Measurements from ENCODE around the gene BCL6. TPM values are rescaled to one million over a fixed set of nuclear protein-coding genes. Genes with fewer than 3 reads are reported as not detected.

Gene BCL6
- total RNA-seq, 4 donors from 2014 or later, result 203 to 661 (median 285) TPM

DNA sequence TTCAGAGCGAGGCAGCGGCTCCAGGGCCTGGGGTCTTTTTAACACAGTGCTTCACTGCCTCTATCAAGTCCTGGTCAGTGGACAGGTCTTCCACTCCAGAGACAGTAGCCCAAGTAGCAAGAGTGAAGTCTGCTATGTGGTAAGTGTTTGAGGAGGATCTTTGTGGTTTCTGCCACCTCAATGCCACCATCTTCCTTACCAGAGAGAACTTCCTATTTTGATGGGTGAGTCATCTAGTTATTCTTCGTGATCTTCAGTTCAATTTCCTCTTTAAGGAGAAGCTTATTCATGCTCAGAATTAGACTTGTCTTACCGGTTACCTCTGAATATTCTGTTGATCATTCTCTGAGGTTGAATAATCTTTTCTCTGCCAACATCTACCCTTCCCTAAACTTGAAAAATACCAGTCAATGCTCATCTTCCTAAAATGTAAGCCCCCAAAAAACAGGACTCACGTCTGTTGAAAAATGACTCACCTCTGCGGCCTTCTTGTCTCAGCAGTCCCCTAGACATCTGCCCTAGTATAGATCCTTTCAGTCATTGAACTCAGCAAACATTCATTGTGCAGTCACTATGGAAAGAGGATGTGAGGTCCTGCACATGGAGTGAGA lies 32.2 kb upstream of the BCL6 start:
- H3K36me3 ChIP-seq, result no peaks in the 10 kb centered on the region
- peak overlapping the region; percentile 63 for H3K27ac ChIP-seq
- 56% methylated on average over 6 of the region's 6 CpGs for WGBS
- no peaks in the 10 kb centered on the region for H3K9me3 ChIP-seq
- no peak for DNase-seq (ENCODE audit: low spot score in 2 of 2)
- peaks cover 44% of the 10 kb centered on the region for H3K4me1 ChIP-seq
- H3K4me3 ChIP-seq, result no peak overlapping the region
- TF ChIP-seq POLR2A (IDR thresholded peaks at IDR 0.05) (no peak), POLR2AphosphoS5 (IDR thresholded peaks at IDR 0.05) (no peak)
- H3K27me3 ChIP-seq, result no peaks in the 10 kb centered on the region

DNA sequence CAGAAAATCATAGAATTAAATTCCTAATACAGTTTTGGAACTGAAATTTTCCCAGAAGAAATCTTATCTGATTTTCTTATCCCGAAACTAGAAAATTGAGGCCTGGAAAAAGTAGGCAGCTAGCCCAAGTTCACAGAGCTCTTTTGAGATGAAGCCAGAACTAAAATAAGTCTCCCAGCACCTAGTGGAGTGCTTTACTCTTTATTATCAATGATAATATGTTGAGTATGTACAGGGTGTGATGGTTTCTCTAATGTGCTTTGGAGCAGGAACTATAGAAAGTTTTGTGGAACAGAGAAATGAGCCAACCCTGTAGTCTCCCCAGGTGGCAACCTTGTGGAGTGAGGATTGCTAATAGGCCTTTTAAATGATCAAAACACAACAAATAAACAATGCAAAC lies 30.3 kb upstream of the BCL6 start:
- no peaks in the 10 kb centered on the region for H3K27me3 ChIP-seq
- no peak for DNase-seq (ENCODE audit: low spot score in 2 of 2)
- WGBS, result 69% methylated on average over 1 of the region's 1 CpG
- H3K9me3 ChIP-seq, result no peaks in the 10 kb centered on the region
- H3K27ac ChIP-seq, result no peak overlapping the region
- TF ChIP-seq POLR2A (IDR thresholded peaks at IDR 0.05), result no peak
- no peak for TF ChIP-seq POLR2AphosphoS5 (IDR thresholded peaks at IDR 0.05)
- TF ChIP-seq EP300 (IDR thresholded peaks at IDR 0.05), result no peak
- TF ChIP-seq, protein P1, sequence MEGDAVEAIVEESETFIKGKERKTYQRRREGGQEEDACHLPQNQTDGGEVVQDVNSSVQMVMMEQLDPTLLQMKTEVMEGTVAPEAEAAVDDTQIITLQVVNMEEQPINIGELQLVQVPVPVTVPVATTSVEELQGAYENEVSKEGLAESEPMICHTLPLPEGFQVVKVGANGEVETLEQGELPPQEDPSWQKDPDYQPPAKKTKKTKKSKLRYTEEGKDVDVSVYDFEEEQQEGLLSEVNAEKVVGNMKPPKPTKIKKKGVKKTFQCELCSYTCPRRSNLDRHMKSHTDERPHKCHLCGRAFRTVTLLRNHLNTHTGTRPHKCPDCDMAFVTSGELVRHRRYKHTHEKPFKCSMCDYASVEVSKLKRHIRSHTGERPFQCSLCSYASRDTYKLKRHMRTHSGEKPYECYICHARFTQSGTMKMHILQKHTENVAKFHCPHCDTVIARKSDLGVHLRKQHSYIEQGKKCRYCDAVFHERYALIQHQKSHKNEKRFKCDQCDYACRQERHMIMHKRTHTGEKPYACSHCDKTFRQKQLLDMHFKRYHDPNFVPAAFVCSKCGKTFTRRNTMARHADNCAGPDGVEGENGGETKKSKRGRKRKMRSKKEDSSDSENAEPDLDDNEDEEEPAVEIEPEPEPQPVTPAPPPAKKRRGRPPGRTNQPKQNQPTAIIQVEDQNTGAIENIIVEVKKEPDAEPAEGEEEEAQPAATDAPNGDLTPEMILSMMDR (IDR thresholded peaks at IDR 0.05), result no peak
- no peak overlapping the region for H3K4me3 ChIP-seq
- no peaks in the 10 kb centered on the region for H3K36me3 ChIP-seq
- H3K4me1 ChIP-seq, result peaks cover 34% of the 10 kb centered on the region

DNA sequence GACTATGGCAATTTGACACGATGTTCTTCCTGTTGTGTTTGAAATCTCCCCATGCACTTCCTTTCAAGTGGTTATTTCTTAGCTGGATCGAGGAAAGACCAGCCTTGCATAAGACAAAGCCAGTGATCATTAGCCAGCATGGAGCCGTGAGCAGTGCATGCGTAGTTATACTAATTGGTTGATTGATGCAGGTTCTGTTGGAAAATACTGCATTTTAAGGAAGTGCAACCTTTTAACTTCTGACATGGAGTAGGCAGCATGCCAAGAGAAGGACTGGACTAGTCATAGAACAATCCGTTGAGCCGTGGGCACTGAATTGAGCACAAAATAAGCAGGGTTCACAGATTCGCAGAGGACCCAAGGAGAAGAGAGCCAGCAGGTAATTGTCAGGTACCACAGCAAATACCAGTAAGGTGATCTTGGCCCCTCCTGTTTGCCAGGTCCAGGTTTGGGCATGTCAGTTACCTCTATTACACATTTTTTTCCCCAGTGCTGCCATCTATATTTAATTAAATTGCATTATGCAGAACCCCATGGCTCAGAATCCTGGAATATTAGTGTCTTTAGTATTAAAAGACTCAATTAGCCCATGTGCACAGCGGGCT lies 29.0 kb upstream of the BCL6 start:
- Histone ChIP-seq H3K4me3 (peak overlapping the region; percentile 21), H3K9me3 (no peaks in the 10 kb centered on the region), H3K4me1 (peaks cover 42% of the 10 kb centered on the region), H3K27me3 (no peaks in the 10 kb centered on the region), H3K36me3 (no peaks in the 10 kb centered on the region), H3K27ac (peak overlapping the region; percentile 78)
- DNase-seq (ENCODE audit: low spot score in 2 of 2), result no peak
- no peak for TF ChIP-seq POLR2A (IDR thresholded peaks at IDR 0.05)
- WGBS, result 53% methylated on average over 8 of the region's 8 CpGs

DNA sequence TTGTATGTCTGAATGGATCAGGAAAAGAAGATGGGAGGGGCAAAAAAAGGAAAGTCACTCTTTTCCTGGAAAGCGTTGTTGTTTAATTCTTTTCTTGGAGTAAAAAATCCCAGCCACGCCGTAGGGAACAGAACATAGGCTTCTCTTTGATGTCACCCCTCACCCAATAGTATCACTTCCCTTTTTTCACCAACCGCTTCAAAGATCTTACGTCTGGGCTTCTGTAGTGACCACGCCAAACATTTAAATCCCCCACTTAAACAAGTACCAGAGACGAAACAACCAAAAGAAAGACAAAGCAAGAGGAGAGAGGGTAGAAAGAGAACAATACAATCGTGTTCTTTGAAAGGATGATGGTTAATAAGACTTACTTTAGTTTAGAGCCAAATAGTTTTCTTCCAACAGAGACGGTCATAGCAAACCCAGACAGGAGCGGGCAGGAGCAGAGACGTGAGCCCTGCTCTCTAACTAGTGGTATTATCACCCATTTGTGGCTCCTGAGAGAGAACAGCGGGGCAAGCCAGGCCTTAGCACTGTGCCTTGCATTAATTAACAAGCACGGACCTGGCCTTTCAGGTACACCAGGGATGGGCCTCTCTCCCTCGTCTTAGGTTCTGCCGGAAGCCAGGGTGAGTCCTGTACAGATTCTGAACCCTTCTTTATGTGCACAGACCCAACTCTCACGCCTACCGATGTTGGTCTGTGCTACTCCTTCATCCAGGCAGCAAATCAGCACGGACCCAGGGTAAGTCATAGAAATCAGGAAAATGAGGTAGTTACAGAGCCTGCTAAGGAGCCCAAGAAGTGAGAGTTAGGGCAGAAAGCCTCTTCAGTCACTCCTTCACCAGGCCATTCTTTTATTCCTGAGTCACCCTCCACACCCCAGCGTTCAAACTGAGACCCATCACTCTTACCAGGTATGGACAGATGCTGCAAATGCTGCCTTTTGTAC lies 28.2 kb upstream of the BCL6 start:
- peak overlapping the region; percentile 21 for H3K4me3 ChIP-seq
- no peak for DNase-seq (ENCODE audit: low spot score in 2 of 2)
- H3K36me3 ChIP-seq, result no peaks in the 10 kb centered on the region
- H3K4me1 ChIP-seq, result peaks cover 43% of the 10 kb centered on the region
- no peaks in the 10 kb centered on the region for H3K9me3 ChIP-seq
- TF ChIP-seq EP300 (IDR thresholded peaks at IDR 0.05), result no peak
- TF ChIP-seq POLR2A (IDR thresholded peaks at IDR 0.05), result no peak
- no peak for TF ChIP-seq POLR2AphosphoS5 (IDR thresholded peaks at IDR 0.05)
- TF ChIP-seq, protein P1 (IDR thresholded peaks at IDR 0.05), result no peak
- no peaks in the 10 kb centered on the region for H3K27me3 ChIP-seq
- H3K27ac ChIP-seq, result peak overlapping the region; percentile 78
- 75% methylated on average over 18 of the region's 19 CpGs for WGBS

DNA sequence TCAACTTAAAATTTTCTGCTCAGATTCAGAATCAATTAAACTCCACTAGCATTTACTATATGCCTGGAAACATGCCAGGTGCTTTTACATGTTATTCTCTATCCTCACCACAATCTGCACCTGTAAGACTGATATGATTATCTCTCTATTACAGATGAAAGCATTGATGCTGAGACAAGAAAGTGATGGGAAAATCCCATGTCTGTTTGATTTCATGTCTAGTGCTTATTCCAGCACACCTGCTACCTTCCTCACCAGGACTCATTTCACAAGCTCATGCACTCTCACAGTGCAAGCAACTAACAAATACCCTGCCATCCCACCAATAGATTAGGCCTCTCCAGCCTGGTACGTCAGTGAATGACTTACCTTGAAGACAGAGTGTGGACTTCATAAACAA lies 25.0 kb upstream of the BCL6 start:
- no peaks in the 10 kb centered on the region for H3K9me3 ChIP-seq
- 67% methylated on average over 1 of the region's 1 CpG for WGBS
- H3K27ac ChIP-seq, result no peak overlapping the region
- TF ChIP-seq, protein P1 (IDR thresholded peaks at IDR 0.05), result no peak
- TF ChIP-seq POLR2AphosphoS5 (IDR thresholded peaks at IDR 0.05) (no peak), POLR2A (IDR thresholded peaks at IDR 0.05) (no peak), EP300 (IDR thresholded peaks at IDR 0.05) (no peak)
- no peak for DNase-seq (ENCODE audit: low spot score in 2 of 2)
- H3K36me3 ChIP-seq, result no peaks in the 10 kb centered on the region
- H3K4me3 ChIP-seq, result no peak overlapping the region
- H3K4me1 ChIP-seq, result peaks cover 36% of the 10 kb centered on the region
- H3K27me3 ChIP-seq, result no peaks in the 10 kb centered on the region

DNA sequence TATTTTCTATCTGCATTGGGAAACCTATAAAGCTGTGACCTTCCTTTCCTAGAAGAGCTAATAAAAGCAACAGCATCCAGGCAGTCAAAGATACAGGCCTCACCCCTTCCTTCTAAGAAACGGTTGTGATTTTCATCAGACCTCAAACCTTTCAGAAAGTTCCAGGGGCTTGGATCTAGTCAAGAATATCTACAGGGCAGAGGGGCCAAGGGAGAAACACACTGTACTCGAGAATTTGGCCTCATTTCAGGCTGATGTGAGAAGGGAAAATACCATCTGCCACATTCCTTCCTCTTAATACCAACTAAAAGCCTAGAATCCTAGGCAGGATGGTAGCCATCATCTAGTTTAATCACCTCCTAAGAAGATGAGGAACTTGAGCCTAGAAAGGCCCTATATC lies 24.5 kb upstream of the BCL6 start:
- 17% methylated on average over 2 of the region's 2 CpGs for WGBS
- no peaks in the 10 kb centered on the region for H3K9me3 ChIP-seq
- H3K4me3 ChIP-seq, result no peak overlapping the region
- no peak overlapping the region for H3K27ac ChIP-seq
- DNase-seq (ENCODE audit: low spot score in 2 of 2), result no peak
- TF ChIP-seq POLR2AphosphoS5 (IDR thresholded peaks at IDR 0.05), result no peak
- TF ChIP-seq, protein P1 (IDR thresholded peaks at IDR 0.05), result no peak
- no peak for TF ChIP-seq POLR2A (IDR thresholded peaks at IDR 0.05)
- no peak for TF ChIP-seq EP300 (IDR thresholded peaks at IDR 0.05)
- no peaks in the 10 kb centered on the region for H3K27me3 ChIP-seq
- peaks cover 35% of the 10 kb centered on the region for H3K4me1 ChIP-seq
- H3K36me3 ChIP-seq, result no peaks in the 10 kb centered on the region
